HUES64 (cell line): Measurements from ENCODE around the gene RNF212.
A peak's percentile ranks its signal among the peaks of the same experiment; 100 is the strongest.
"Not testable (repeated sequence)": the region's sequence is repeated elsewhere in the genome, so short reads cannot be mapped to it uniquely, and the experiment has no call there.

ENCODE experiments used
- H3K27ac ChIP-seq: 2 replicates; pipeline ENCODE4 v1.7.0; 2013; ENCODE audit warnings: low read depth, low read length, inconsistent platforms
- H3K27me3 ChIP-seq: 2 replicates; pipeline ENCODE4 v1.6.1; 2013; ENCODE audit warnings: mild to moderate bottlenecking, low read length; ENCODE audit not compliant: insufficient read depth
- H3K36me3 ChIP-seq: 2 replicates; pipeline ENCODE4 v1.6.1; 2013; ENCODE audit warnings: mild to moderate bottlenecking, low read length; ENCODE audit not compliant: insufficient read depth
- H3K4me1 ChIP-seq: 2 replicates; pipeline ENCODE4 v1.6.1; 2013; ENCODE audit warnings: mild to moderate bottlenecking, low read length, moderate library complexity; ENCODE audit not compliant: insufficient read depth
- H3K4me3 ChIP-seq: 2 replicates; pipeline ENCODE4 v1.5.1; 2013; ENCODE audit warnings: mild to moderate bottlenecking, low read length, moderate library complexity
- H3K9ac ChIP-seq: 2 replicates; pipeline ENCODE4 v1.6.1; 2013; ENCODE audit warnings: mild to moderate bottlenecking, low read depth, low read length
- H3K9me3 ChIP-seq: 2 replicates; pipeline ENCODE4 v1.6.1; 2013; ENCODE audit warnings: low read depth, low read length; ENCODE audit not compliant: insufficient read depth
- WGBS: fragments of 150-250, 120-280 bp; methylation state at CpG from one replicate; pipeline ENCODE4 v1.1.7; 2013; ENCODE audit warnings: missing lambda C conversion rate; 5-methylcytosine and 5-hydroxymethylcytosine counted together

The RNF212 gene

DNA sequence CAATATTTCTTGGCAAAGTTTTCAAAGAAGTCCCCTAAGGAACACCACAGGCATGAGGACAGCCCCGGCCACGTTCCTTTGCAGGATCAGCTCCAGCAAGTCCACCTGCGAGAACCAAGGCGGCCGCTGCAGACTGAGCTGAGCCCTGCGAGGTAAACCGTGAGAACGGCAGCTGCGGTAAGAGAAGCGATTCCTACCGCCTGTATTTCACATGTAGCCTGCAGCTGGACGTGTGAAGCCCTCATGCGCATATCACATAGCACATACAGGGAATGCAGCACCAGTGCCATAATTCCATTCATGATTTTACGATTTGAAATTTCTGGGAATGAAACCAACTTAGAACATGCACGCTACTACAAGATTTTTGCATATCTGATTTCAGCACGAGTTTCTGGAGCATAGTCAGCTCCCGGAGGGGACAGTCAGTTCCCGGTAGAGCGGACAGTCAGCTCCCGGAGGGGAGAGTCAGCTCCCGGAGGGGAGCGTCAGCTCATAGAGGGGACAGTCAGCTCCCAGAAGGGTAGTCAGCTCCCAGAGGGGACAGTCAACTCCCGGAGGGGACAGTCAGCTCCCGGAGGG, 60.2 kb downstream of the RNF212 start:
- Histone ChIP-seq H3K27me3 (peaks cover 46% of the 10 kb centered on the region), H3K27ac (no peak overlapping the region)
- 69% methylated on average over 24 of the region's 24 CpGs for WGBS

DNA sequence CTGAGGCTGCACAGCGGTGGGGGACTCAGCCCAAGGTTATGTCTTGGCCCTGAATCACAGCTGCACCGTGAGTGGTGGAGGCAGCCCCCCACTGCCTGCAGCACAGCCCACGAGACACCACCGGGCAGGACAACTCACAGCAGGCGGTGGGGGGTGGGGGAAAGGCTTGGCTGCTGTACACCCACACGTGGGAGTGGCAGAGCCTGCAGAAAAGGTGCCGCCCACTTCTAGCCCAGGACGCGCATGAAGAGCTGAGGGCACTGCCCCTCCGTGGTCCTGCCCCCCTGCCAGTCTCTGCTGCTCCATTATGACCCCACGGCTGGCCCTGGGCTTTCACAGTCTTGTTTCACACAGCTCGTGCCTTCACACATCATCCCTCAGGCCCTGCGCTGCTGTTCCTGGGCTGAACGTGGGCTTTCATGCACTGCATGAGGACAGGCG, 61.1 kb downstream of the RNF212 start:
- peaks cover 49% of the 10 kb centered on the region for H3K27me3 ChIP-seq
- 75% methylated on average over 15 of the region's 15 CpGs for WGBS

More for the DNA sequence above, 60.2 kb downstream of the RNF212 start:
- H3K9me3 ChIP-seq: no peaks in the 10 kb centered on the region
- H3K36me3 ChIP-seq: no peaks in the 10 kb centered on the region
- H3K9ac ChIP-seq: no peak overlapping the region
- no peaks in the 10 kb centered on the region for H3K4me1 ChIP-seq
- H3K4me3 ChIP-seq: no peak overlapping the region

DNA sequence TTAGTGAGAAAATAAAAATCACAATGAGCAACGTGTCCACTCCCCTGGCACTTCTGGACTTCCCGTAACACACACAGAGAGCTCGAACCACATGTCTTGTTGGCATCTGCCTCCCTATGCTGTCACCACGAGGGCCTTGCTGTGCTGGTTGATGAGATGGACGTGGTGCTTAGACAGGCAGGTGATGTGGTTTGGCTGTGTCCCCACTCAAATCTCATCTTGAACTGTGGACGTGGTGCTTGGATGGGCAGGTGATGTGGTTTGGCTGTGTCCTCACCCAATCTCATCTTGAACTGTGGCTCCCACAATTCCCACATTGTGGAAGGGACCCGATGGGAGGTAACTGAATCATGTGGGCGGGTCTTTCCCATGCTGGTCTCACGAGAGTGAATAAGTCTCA, 61.9 kb downstream of the RNF212 start:
- Histone ChIP-seq H3K27ac (no peak overlapping the region), H3K4me3 (no peak overlapping the region), H3K9me3 (no peaks in the 10 kb centered on the region), H3K9ac (no peak overlapping the region), H3K27me3 (peaks cover 54% of the 10 kb centered on the region), H3K36me3 (no peaks in the 10 kb centered on the region), H3K4me1 (no peaks in the 10 kb centered on the region)
- WGBS: 85% methylated on average over 9 of the region's 9 CpGs

More for the DNA sequence above, 61.1 kb downstream of the RNF212 start:
- no peaks in the 10 kb centered on the region for H3K9me3 ChIP-seq
- H3K36me3 ChIP-seq: no peaks in the 10 kb centered on the region
- H3K9ac ChIP-seq: no peak overlapping the region
- no peak overlapping the region for H3K27ac ChIP-seq
- no peak overlapping the region for H3K4me3 ChIP-seq
- H3K4me1 ChIP-seq: no peaks in the 10 kb centered on the region

DNA sequence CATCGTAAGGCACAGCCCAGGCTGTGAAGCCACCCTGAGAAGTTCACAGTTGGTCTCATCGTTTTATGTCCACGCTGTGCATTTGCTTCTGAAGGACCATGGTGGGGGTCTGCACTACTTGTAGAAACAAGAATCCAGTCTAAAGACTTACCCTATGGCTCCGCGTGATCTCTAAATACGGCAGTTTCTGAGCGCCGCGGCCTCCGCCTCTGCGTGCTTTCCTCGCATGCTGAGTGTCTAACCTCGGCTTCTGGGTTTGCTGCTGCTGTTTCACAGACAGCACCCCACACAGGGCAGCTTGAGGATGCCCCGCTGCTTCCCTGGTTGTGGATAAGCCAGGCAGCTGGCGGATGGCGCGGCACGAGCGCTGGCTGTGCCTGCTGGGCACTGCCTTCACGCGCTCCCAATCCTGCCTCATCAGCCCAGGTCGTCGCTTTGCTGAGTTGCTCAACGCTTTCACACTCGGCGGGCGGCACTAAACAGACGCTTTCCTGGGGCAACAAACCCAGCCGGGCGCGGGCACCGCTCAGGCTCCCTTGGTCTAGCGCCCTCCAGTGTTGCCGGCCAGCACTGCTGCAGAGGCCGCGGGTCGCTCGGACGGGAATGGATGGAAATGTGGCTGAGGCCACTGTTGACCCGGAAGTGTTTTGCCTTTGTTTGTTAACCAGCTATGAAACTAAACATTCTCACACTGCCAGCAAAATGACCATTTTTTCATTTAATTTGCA, 62.7 kb downstream of the RNF212 start:
- Histone ChIP-seq H3K4me3 (no peak overlapping the region), H3K27ac (no peak overlapping the region), H3K9ac (no peak overlapping the region), H3K27me3 (peaks cover 50% of the 10 kb centered on the region), H3K9me3 (no peaks in the 10 kb centered on the region), H3K4me1 (no peaks in the 10 kb centered on the region), H3K36me3 (no peaks in the 10 kb centered on the region)
- 81% methylated on average over 40 of the region's 40 CpGs for WGBS

DNA sequence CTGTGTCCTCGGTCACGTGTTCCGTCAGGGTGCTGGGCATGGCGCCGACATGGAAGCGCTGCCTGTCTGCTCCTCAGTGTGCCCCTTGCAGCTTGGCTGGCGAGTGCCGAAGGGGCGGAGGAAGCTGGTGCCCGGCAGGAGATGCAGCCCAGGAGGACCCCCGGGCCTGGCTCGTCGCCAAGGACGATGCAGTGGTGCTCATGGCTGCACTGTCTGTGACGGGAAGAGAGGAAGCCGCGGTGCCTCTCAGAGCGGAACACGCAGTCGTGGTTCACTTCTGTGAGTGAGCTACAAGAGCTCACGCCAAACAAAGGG, 63.8 kb downstream of the RNF212 start:
- H3K36me3 ChIP-seq: no peaks in the 10 kb centered on the region
- peaks cover 56% of the 10 kb centered on the region for H3K27me3 ChIP-seq
- H3K4me1 ChIP-seq: no peaks in the 10 kb centered on the region
- no peak overlapping the region for H3K4me3 ChIP-seq
- WGBS: 92% methylated on average over 21 of the region's 21 CpGs
- no peaks in the 10 kb centered on the region for H3K9me3 ChIP-seq
- H3K27ac ChIP-seq: no peak overlapping the region
- no peak overlapping the region for H3K9ac ChIP-seq

DNA sequence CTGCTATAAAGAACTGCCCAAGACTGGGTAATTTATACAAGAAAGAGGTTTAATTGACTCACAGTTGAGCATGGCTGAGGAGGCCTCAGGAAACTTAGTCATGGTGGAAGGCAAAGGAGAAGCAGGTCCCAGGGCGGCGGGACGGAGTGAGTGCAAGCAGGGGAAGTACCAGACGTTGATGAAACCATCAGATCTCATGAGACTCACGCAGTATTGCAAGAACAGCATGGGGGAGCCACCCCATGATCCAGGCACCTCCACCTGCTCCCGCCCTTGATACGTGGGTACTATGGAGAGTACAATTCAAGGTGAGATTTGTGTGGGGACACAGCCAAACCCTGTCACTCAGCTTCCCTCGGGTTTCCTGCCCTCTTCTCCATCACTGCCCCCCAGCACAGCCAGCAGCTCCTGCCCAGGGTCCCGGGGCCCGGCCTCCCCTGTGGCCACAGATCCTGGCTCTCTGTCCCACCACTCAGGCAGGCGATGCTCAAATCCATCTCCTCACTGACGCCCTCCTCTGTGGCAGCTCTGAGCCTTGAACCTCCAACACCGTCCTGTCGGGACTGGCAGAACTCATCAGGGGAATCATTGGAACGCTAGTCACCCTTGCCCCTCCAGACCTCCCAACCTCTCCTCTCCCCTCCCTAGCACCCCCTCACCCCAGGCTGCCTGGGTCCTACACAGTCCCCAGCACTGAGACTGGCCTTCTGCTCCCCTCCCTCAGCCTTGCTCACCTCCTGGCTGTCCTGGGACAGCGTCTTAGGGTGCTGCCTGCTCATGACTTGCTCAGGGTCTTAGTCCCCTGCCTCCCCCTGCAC, 64.4 kb downstream of the RNF212 start:
- H3K9ac ChIP-seq: no peak overlapping the region
- H3K27me3 ChIP-seq: peaks cover 60% of the 10 kb centered on the region
- no peak overlapping the region for H3K27ac ChIP-seq
- H3K4me1 ChIP-seq: peaks cover 5% of the 10 kb centered on the region
- no peaks in the 10 kb centered on the region for H3K36me3 ChIP-seq
- no peaks in the 10 kb centered on the region for H3K9me3 ChIP-seq
- 90% methylated on average over 16 of the region's 16 CpGs for WGBS
- no peak overlapping the region for H3K4me3 ChIP-seq

DNA sequence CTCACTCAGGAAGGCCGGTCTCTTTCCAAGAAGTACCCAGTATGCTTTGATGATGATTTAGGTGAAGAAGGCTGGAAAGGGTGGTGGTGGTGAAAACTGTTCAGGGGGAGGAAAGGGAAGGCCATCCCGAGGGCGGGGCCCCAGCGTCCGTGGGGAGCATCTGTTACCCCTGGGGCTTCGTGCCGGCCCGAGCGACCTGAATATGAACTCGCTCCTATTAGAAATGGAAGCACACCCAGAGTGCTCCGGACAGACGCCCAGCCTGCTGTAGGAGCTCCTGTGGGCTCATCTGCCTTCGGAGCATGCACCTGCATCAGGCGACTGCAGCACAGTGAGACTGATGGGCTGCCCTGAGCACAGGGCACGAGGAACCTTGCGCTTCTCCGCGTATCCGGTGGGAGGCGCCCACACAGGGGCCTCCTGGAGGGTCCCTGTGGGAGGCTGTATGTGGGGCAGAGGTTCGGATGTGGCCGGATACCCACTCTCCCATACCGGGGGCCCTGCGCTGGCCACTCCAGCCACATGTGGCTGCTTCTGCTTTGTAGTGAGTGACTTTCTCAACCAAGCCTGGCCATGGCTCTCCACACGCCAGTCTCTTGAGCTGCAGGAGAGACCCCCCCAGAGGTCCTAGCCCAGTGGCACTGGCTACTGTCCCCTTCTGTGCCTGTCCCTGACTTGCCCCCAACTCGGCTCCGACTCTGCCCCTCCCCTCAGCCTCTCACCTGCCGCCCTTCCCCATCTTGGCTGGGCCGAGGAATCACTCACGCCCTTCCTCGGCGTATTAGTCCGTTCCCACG, 65.2 kb downstream of the RNF212 start:
- H3K9me3 ChIP-seq: no peaks in the 10 kb centered on the region
- peaks cover 52% of the 10 kb centered on the region for H3K27me3 ChIP-seq
- no peak overlapping the region for H3K4me3 ChIP-seq
- H3K36me3 ChIP-seq: no peaks in the 10 kb centered on the region
- peaks cover 10% of the 10 kb centered on the region for H3K4me1 ChIP-seq
- 87% methylated on average over 34 of the region's 34 CpGs for WGBS
- no peak overlapping the region for H3K9ac ChIP-seq
- H3K27ac ChIP-seq: no peak overlapping the region

DNA sequence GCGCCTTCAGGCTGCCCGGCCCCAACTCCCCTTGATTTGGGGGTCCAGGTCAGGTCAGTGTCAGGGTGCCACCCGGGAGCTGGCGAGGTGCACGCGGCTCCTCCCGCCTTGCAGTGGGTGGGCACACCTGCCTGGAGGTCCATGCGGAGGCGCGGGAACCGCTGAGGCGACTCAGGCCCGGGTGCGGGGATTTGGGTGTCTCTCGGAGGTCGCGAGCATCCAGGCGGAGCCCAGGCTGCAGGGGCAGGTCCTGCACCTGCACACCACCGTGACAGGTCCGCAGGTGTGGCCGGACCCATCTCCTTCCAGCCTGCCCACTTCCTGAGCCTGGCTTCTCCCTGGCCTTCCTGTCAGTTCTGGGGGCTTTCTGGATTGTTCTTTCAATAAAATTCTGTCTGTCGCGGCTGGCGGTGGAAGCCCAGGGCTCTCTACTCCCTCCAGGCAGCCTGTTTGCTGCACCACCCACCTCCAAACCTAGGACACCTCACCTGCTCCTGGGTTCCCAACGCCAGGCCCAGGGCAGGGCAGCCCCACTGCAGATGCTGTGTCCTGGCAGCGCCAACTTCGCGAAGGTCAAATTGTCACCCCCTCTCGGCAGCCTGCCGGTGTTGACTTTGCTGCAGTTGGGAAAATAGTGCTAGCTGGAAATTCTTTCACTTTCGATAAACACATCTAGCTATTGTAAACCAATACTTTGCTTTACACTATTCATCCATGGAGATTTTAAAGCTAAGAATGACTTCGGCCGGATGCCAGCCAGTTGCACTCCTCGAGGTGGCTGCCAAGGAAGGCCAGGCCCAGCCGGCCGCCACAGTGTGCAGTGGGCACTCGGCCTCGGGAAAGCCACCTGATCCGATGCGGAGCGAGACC, 66.0 kb downstream of the RNF212 start:
- no peak overlapping the region for H3K9ac ChIP-seq
- no peaks in the 10 kb centered on the region for H3K9me3 ChIP-seq
- H3K36me3 ChIP-seq: no peaks in the 10 kb centered on the region
- WGBS: 82% methylated on average over 41 of the region's 41 CpGs
- H3K27me3 ChIP-seq: peaks cover 44% of the 10 kb centered on the region
- H3K4me3 ChIP-seq: peak overlapping the region; percentile 18; the same call in 1 of the 2 replicates
- no peak overlapping the region for H3K27ac ChIP-seq
- H3K4me1 ChIP-seq: peaks cover 12% of the 10 kb centered on the region

DNA sequence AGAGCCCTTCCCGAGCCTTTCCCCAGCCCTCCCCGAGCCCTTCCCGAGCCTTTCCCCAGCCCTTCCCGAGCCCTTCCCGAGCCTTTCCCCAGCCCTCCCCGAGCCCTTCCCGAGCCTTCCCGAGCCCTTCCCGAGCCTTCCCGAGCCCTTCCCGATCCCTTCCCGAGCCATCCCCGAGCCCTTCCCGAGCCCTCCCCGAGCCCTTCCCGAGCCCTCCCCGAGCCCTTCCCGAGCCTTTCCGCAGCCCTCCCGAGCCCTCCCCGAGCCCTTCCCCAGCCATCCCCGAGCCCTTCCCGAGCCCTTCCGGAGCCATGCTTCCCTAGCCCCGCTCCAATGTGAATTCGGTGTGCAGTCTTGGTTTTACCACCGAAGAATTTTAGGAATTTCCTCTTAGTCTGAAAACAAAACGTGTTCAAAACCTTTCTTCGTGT, 66.8 kb downstream of the RNF212 start:
- Histone ChIP-seq H3K27me3 (peaks cover 42% of the 10 kb centered on the region), H3K4me3 (peak overlapping the region; percentile 18; the same call in 1 of the 2 replicates), H3K4me1 (peaks cover 15% of the 10 kb centered on the region)
- H3K9ac ChIP-seq, H3K9me3 ChIP-seq, H3K36me3 ChIP-seq, H3K27ac ChIP-seq: not testable (repeated sequence)
- 9% methylated on average over 29 of the region's 29 CpGs for WGBS

DNA sequence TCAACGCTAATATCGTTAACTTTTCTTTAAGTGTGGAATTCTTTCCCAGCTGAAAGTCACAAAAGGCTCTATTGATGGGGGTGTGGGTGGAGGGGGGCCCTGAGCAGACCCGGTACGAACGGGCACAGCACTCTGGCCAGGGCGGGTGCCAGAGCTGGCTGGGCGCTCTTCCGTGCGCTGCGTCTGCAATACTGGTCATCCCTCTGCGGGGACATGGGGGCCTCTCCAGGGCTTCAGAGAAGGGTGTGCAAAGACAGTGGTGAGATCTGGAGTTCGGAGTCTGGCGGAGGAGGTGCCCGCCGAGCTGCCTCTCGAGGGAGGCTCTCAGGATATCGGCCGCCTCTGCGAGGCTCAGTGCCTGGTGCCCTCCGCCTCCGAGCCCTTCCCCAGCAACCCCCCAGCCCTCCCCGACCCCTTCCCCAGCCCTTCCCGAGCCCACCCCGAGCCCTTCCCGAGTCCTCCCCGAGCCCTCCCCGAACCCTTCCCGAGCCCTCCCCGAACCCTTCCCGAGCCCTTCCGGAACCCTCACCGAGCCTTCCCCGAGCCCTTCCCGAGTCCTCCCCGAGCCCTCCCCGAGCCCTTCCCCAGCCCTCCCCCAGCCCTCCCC, 67.7 kb downstream of the RNF212 start:
- H3K9me3 ChIP-seq: no peaks in the 10 kb centered on the region
- H3K9ac ChIP-seq: no peak overlapping the region
- no peak overlapping the region for H3K27ac ChIP-seq
- H3K4me3 ChIP-seq: no peak overlapping the region
- H3K4me1 ChIP-seq: peaks cover 17% of the 10 kb centered on the region
- no peaks in the 10 kb centered on the region for H3K36me3 ChIP-seq
- whole genome bisulfite sequencing: 76% methylated on average over 35 of the region's 36 CpGs
- H3K27me3 ChIP-seq: peaks cover 41% of the 10 kb centered on the region
